ENCODE measurements around the gene SALL4. TPM values are rescaled to one million over a fixed set of nuclear protein-coding genes. Genes with fewer than 3 reads are reported as not detected.

Gene SALL4
- total RNA-seq, 2 donors from 2014 or later: 333 to 397 TPM

DNA sequence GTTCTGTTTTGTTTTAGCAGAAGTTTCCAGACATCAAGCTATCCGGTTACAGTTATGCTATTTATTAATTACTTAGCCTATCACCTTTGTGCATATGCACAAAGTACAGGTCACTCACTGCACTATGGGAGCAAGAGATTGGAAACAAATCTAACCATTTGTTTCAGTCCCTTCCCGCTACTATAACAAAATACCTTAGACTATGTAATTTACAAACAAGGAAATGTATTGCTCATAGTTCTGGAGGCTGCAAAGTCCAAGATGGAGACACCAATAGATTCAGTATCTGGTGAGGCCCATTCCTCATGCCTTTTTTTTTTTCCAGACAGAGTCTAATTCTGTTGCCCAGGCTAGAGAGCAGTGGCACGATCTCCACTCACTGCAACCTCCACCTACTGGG lies 69.3 kb downstream of the SALL4 start:
- 89 to 92% methylated on average over 2 to 3 of the region's 3 CpGs for WGBS, 2 experiments (ENCODE audit: insufficient coverage in 1 of 2, insufficient read length in 1 of 2)

More for the DNA sequence above, 69.3 kb downstream of the SALL4 start:
- H3K9me3 ChIP-seq (ENCODE audit: control insufficient read depth, low read length): no peaks in the 10 kb centered on the region
- Mint-ChIP-seq H3K27me3 (ENCODE audit: insufficient read depth) (no peaks in the 10 kb centered on the region), H3K9me3 (no peaks in the 10 kb centered on the region), H3K4me1 (peaks cover 6% of the 10 kb centered on the region), H3K36me3 (ENCODE audit: low read depth) (peaks cover 18% of the 10 kb centered on the region), H3K27ac (no peak overlapping the region), H3K4me3 (no peak overlapping the region)
- DNase-seq: no peak
- no peak overlapping the region for H3K9ac ChIP-seq (ENCODE audit: extremely low read depth, low read length, poor library complexity, severe bottlenecking)
- H3K4me3 ChIP-seq (ENCODE audit: low read length): no peak overlapping the region
- no peaks in the 10 kb centered on the region for H3K27me3 ChIP-seq (ENCODE audit: control insufficient read depth, insufficient read depth, low read length, poor library complexity, severe bottlenecking)
- peaks cover 8% of the 10 kb centered on the region for H3K36me3 ChIP-seq (ENCODE audit: control insufficient read depth, insufficient read depth, low read length)
- TF ChIP-seq, protein P1, sequence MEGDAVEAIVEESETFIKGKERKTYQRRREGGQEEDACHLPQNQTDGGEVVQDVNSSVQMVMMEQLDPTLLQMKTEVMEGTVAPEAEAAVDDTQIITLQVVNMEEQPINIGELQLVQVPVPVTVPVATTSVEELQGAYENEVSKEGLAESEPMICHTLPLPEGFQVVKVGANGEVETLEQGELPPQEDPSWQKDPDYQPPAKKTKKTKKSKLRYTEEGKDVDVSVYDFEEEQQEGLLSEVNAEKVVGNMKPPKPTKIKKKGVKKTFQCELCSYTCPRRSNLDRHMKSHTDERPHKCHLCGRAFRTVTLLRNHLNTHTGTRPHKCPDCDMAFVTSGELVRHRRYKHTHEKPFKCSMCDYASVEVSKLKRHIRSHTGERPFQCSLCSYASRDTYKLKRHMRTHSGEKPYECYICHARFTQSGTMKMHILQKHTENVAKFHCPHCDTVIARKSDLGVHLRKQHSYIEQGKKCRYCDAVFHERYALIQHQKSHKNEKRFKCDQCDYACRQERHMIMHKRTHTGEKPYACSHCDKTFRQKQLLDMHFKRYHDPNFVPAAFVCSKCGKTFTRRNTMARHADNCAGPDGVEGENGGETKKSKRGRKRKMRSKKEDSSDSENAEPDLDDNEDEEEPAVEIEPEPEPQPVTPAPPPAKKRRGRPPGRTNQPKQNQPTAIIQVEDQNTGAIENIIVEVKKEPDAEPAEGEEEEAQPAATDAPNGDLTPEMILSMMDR (conservative IDR thresholded peaks at IDR 0.05): no peak
- no peak overlapping the region for H3K27ac ChIP-seq (ENCODE audit: low read depth, low read length)
- H3K4me1 ChIP-seq (ENCODE audit: control insufficient read depth, insufficient read depth, low read length): no peaks in the 10 kb centered on the region

Other genes starting within 250 kb of the SALL4 start
- gene ATP9A, start 34.1 kb downstream of the SALL4 start, total RNA-seq: 10 to 100 TPM; 26.7 to 27.9 TPM

Data from endodermal cell (in vitro differentiated cells).